IPS DF 19.7 (cell line): ENCODE data around the gene ATP2B2.
"Not testable (repeated sequence)": the region's sequence is repeated elsewhere in the genome, so short reads cannot be mapped to it uniquely, and the experiment has no call there.

Source experiments
- DNase-seq: peaks from one replicate; pipeline ENCODE4 v3.0.0-alpha.2; 2013; ENCODE audit warnings: low read depth, low spot score

ATP2B2 gene

DNA sequence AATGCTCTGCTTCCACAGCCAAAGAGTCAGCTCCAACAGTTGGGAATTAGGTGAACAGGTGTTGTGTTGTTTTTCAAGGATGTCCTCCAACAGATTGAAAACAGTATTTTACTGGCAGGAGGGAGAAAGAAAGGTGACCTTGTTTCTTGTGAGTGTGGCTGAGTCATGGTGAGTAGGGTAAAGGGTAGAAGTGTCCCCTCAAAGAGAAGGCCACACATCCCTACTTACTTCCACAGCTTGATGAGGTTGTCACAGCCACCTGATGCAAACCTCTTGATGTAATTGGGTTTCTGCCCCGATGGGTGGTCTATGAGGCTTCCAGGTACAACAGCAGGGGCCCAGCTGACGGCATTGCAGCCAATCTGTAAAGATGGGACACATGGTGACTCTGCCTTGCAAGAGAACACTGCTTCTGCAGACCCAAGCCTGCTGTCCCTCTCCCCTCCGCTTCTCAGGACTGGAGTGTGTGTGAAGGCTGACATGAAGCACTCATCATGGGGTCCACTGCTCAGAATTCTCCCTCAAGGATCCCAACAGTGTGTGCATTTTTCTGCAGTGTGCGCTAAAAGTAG, 200.0 kb downstream of the ATP2B2 start:
- no peak for DNase-seq

DNA sequence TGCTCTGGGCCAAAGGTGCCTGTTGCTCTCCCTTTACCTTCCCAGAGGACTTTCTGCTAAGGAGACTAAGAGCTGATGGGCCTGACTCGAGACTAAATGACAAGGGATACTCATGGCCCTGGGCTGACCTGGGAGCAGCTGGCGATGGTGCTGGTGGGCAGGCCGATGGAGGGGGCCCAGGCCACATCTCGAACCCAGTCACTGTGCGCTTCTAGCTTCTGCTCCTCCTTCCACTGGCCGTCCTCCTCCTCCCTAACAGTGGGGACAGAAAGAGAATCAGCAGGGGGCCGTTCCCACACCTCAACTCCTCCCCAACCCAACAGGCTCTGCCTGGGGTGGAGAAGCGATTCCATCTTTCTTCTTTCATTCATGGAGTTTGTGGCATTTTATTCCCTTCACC, 200.5 kb downstream of the ATP2B2 start:
- no peak for DNase-seq

DNA sequence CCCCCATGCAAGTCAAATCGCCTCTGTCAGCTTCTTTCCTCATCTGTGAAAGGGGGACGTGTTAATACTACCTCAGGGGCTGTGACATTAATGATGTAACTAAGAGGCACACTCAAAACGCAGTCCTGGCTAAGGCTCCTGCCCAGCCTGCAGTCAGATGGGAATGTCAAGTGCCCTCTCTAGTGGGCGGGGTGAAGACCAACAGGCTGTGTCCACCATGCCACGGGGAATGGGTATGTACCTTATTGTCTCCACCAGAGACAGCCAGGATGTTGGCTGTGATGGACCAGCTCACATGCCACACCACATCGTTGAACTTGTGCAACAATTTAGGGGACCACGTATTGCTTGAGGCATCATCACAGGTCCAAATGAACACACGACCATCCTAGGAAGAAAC, 201.6 kb downstream of the ATP2B2 start:
- DNase-seq: no peak

DNA sequence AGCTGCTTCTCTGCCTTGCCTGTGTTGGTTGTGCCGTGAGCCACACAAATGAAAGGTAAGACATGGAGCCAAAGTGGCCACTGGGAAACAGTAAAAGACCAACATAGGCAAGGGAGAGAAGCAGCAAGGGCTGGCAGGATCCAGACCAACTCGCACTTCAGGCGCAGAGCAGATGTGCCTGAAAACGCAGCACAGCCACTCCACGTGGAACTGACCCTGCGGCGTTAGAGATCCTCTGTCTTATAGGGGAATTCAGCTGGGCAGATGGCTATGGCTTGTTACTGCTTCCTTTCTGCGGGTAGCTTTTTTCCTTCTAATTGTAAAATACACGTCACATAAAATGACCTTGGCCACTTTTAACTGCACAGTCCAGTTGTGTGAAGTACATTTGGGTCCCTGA, 202.3 kb downstream of the ATP2B2 start:
- no peak for DNase-seq

DNA sequence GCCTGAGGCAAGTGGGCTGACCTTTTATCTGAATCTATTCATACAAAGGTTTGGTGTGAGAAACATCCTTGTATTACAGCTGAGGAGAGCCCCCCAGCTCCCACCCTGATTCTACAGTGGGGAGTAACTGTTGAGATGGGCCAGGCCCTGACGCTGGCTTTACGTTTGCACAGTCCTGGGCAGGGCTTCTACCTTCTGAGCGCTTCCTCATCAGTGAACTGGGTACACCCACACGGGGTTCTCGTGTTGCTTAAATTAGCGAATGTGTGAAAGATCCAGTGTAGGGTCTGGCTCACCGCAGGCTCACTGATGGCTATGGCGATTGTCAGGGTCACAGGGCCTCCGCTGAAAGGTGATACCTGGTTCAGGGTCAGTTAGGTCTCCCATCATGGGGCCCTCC, 205.3 kb downstream of the ATP2B2 start:
- DNase-seq: no peak

DNA sequence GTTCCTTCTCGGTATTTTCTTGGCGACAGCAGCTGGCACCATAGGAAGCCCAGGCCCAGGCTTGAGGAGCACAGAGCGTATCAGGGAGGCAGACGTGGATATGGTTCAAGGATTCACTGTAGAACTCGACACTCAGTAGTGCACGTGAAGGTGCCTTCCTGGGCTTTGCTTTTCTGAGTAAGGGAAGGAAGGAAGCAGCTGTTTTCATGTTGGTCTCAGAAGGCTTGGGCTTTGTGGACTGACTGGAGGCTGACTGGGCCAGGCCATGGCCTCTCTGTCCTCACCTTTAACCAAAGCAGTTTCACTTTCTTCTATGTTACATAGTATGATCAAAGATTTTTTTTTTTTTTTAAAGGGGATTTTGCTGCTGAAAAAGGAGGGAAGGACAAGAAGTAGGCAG, 205.7 kb downstream of the ATP2B2 start:
- DNase-seq: no peak

DNA sequence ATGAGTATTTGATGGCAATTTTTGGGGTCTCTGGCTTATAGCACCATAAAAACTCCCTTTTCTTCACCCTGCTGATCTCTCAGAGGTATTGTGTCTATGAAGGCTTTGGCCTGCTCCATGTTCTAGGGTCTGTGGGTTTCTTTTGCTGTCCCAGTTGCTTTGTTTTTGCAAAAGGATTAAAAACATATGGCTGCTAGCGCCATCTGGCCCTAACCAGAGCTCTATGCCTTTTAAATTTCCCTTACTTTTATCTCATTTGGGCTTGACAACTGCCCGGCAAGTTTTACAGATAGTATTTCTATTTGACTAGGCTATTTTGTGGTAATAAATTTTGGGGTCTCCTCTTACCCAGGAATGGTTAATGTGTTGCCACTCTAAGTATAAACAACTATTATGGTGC, 206.2 kb downstream of the ATP2B2 start:
- DNase-seq: no peak

DNA sequence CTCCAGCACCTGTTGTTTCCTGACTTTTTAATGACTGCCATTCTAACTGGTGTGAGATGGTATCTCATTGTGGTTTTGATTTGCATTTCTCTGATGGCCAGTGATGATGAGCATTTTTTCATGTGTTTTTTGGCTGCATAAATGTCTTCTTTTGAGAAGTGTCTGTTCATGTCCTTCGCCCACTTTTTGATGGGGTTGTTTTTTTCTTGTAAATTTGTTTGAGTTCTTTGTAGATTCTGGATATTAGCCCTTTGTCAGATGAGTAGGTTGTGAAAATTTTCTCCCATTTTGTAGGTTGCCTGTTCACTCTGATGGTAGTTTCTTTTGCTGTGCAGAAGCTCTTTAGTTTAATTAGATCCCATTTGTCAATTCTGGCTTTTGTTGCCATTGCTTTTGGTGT, 207.3 kb downstream of the ATP2B2 start:
- DNase-seq: not testable (repeated sequence)

DNA sequence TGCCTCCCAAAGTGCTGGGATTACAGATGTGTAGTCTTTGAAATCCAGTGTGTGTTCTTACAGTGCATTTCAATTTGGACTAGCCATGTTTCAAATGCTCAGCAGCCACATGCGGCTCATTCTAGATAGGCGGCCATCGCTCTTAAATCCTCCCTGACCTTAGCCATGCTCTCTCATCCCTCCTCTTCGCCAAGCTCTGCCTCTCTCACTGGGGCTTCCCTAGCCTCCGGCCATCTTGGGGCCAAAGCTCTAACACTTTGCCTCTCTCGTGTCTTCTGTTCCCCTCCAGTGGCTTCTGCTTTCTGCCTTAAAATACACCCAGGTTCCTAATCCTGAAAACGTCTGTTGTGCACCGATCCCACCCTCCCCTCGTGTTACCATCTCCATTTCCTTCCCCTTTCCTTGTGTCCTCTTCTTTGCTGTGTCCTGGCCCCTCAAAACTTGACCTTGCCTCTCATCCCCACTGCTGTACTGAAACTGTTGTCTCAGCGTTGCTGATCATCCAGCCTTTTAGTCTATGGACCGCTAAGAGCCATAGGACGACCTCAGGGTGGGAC, 211.3 kb downstream of the ATP2B2 start:
- no peak for DNase-seq

DNA sequence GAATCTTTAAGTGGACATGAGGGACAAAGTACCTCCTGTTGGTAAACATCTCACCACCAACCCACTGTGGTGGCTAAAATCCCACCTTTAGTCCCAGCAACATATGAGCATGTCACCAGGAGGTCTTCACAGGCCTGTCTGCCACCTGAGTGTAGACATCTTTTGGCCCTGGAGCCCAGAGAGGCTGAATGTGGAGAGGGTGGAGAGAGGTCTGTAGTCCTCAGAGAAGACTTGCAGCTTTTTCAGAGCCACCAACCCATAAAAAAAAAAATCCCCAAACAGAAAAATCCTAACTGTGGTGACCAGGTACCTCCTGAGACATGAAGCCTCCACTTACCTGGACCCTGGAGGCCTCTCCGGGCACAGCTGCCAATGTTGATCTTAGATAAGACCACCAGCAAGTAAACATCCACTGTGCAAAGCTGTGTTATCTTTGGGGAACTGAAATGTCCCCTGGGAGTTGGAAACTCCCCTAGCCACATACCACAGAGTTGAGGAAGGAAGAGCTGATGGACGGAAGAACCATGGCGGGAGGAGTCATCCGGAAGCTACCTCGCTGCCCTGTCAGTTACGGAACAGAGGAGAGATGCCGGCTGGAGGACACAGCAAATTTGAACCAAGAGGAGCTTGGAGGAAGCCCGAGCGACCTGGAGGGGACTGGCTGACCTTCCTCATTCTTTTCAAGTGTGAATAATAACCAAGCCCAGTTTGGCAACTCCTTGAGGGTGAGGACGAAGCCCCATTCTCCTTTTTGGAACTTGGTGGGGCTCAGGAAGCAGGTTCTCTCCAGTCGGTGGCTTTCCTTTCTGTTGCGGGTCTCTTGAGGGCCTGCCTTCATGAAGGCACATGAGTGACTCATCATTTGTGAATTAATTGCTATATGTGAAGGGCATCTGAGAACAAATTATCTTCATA, 212.6 kb downstream of the ATP2B2 start, which contains the start of gene GHRL:
TSS of gene GHRL (minus strand) at position 443 of the 915 bp plus-strand sequence. CDS start 2,767 bp downstream, outside the sequence.
- no peak for DNase-seq

DNA sequence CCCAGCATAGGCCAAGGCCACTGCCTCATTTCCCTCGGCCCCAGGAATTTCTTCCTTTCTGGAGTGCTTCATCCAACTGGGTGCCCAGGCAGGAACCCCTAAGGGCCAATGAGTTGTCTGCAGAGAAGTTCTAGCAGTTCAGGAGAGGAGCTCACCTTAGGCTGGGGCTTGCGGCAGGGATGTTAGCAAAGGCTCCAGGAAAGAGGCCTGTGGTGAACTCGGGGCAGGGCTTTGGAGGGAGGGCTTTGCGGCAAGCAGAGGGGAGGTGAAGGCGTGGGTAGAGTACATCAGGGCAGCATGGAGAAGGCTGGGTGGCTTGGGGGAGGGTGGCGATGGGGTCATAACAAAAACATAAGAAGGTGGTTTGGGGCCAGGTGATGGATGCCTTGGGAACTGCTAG, 213.7 kb downstream of the ATP2B2 start:
- no peak for DNase-seq

DNA sequence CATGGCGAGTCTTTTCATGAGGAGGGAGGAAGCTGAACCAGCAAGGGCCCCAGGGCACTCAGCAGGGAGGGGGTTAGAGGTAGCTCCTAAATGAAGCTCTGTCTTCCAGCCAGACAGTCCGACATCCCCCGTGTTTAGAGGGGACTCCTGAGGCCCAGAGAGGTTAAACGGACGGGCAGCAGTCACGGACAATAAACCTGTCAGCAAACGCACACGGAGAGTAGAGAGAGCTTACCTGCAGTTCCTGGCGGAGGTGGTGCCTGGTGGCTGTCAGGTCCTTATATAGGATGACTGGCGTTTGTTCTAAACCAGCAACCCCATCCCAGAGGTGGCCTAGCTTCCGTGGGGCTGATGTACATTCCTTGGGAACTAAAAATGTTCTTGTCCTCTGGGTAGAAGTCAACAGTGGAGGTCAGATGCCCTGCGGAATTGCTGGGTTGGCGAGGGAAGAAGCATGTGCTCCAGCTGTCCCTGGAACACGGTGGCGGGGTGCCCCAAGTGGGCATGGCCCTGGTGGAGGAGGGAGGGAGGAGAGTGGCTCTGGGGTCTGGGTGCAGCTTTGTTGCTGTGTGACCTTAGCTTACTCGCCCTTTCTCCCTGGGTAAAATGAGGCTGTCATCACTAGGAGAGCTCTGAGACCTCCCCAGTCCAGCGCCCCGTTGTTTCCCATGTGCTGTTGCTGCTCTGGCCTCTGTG, 214.8 kb downstream of the ATP2B2 start:
- no peak for DNase-seq

DNA sequence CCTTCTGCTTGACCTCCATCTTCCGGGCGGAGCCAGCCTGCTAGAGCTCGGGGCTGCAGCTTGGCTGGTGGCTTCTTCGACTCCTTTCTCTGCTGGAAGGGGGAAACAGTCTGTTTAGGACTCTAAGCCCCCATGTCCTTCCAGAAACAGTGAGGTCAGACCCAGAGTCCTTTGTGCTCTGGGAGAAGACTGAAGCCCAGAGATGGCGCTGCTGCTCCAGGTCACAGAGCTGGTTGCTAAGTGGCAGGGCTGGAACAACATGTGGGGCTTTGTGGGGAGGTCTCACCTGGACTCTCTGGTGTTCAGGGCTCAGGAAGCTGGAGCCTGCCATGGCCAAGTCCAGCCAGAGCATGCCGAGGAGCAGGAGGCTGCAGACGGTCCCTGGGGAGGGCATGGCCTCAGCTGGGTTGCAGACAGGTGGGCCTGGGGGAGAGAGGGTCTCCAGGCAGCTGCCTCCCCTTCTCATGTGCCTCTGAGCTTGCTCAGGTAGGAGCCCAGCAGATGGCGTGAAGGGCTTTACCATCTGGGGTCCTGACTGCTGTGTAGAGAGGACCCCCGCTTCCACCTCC, 215.5 kb downstream of the ATP2B2 start:
- DNase-seq: no peak

DNA sequence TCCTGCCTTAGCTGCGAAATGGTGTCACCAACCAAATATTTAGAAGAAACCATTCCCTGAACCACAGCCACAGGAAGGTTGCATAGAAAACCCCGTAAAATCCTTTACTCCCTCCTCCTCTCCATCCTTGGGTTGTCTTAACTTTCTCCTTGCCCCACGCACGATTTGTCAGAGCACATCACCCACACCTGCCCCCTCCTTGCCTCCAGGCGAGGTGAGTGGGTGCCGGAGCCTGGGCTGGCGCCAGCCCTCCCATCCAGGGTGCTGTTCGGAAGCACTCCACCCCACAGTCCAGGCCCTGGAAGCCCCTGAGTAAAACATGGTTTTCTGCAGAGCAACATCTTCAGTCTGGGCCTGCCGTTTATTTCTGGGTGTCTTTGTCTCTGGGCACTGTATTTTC, 216.3 kb downstream of the ATP2B2 start:
- DNase-seq: no peak

DNA sequence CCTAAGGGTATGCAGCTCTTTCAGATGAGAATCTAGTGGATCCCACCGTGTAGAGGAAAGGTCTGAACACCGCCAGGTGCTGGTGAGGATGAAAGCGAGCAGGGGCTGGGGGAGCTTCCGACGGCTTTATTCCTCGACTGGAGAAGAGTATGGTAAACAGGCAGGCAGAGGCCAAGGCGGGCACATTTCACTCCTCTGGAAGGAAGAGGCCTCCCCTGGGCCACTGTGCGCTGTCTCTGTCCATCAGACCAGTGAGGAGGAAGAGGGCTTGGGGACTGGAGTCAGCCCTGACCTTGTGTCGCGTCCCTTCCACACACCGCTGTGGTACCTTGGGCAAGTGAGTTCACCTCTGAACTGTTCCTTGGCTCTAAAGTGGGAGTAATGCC, 216.8 kb downstream of the ATP2B2 start:
- DNase-seq: no peak

DNA sequence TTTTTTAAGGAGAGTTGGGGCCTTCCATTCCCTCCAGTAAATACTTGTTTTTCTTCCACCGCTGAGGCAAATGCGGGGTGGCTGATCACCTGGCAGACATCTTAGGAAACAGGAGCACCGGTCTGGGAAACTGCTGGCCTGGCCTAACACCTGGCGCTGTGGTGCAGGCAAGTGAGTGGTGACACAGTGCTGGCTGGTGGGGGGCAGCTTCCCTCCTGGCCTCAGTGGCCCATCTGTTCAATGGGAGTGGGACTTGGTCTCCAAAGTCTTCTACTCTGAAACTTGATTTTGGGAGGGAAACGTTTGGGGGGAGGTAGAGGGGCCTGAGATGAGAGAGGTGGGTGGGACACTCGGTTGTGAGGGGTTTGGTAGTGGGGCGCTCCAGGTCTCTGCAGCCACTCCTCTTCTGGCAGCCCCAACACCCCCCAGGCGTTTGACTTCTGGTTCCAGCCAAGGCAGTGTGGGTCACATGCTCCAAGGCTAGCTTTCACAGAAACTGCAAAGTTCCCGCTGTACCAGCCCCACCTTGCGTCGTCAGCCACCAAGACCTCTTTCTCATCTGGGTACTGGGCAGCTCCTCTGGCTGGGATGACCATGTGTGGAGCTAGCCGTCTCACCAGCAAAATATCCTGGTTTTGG, 217.3 kb downstream of the ATP2B2 start:
- no peak for DNase-seq

DNA sequence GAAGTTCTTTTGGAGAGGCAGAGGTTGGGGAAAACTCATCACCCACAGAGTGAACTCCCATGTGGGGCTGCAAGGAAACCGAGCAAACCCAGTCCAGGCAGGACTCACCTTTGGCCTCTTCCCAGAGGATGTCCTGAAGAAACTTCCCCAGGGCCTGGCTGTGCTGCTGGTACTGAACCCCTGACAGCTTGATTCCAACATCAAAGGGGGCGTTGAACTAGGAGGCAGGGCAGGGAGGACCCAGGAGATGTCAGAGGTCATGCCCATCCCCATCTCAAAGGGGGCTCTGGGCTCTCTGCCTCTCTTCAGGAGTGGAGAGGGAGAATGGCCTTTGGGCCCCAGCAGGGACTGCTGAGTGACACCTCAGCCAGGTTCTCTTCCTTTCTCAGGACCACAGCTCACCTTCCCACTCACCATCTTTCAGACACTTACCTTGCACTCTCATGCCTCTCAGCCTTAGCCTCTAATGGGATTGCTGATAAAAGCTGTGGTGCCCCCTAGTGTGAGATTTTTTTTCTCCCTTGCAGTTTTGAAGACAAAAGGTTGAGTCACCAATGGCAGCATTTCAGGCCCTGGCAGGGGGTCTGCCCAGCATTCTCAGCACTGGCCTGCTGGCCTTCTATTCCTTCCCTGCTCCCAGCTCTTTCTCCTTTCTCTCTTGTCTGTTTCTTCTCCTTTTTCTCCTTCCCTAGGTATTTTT, 218.6 kb downstream of the ATP2B2 start:
- DNase-seq: peak; percentile 88

DNA sequence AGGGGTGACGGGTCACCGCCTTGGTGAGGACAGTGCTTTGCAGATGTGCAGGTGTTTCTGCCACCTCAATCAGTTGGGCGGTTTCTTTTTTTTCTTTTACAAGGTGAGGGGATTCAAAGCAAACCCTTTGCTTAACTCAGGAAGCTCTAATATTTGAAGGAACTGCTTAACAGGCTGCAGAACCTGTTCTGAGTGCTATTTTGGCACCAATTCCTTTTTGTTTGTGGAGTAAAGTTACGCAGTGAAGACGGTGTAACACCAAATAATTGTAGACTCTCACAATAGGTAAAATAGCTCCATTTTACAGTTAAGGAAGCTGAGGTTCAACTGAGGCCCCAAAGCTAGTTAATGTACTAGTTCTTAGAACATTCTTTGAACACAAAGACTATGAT, 219.3 kb downstream of the ATP2B2 start:
- DNase-seq: no peak

DNA sequence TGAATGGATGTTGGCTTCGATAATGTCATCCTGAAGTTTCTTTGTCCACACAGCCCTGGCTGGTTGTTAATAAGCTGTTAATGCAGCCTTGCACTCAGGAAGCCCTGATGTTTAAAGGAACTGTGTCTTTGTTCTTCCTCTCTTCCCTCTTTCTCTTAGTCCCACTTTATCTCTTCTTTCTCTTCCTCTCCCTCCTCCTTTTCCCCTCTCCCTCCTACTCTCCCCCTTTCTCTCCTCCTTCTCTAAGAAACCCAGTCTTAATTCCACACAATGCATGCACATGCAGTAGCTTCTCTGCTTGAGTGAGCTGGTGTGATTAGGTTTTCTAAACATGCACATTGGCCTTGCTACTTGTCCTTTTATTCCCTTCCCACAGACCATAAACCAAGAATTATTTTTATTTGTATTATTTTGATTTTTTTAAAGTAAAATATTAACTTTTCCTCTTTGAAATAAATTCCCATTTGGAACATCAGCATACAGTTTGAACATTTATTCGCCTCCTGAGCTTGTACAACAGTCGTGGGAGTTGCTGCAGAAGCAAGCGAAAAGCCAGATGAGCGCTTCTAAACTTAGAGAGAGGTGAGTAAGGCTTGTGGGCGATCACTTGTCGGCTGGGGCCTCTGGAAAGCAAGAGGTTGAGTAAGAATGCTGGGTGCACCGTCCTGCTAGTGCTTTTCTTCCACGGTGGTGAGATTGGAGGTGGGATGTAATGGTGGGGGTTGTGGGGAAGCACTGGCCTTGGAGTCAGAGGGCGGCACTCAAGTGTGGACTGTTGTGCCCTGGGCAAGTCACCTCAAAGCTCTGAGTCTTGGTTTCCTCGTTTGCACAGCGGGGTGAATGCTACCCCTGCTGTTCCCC, 219.9 kb downstream of the ATP2B2 start:
- no peak for DNase-seq

DNA sequence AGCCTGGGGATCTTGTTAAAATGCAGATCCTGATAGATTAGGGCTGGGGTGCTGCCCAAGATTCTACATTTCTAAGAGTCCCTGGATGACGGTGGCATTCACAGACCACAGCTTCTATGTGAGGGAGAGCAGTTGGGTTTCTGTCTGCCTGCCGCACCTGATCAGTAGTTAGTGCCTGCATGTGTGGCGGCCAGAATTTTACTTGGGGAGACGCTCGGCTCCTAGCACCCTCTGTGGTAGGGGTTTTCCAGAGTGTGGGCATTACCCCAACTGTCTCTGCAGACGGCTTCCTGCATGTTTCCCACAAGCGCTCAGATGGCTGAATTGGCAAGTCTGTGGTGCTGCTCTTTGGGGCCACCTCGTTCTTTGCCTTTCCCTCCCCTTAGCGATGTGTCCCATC, 220.9 kb downstream of the ATP2B2 start:
- no peak for DNase-seq
